SK-N-SH (cell line): ENCODE measurements around the gene UST. TPM values are rescaled to one million over a fixed set of nuclear protein-coding genes. Genes with fewer than 3 reads are reported as not detected.
A peak's percentile ranks its signal among the peaks of the same experiment; 100 is the strongest.

Experiments
- CTCF ChIA-PET: fragments of 300-600, 350-600 bp; formaldehyde crosslinking; extraction: SDS; loops from one replicate; lab custom pipeline; 2021; lab: Yijun Ruan, JAX
- POLR2A ChIA-PET: fragments of 350-600 bp; sonication (Branson Sonifier 250); formaldehyde crosslinking; extraction: SDS; loops from one replicate; lab custom pipeline; 2020; ENCODE audit warnings: antibody characterized with exemption, inconsistent platforms; lab: Yijun Ruan, JAX
- DNase-seq: peaks from one replicate; pipeline ENCODE4 v3.0.0; 2012
- H2AFZ ChIP-seq: fragments of 200-600 bp; sonication (generic); 2 replicates; pipeline ENCODE4 v1.8.1; 2016; ENCODE audit warnings: antibody characterized with exemption, mild to moderate bottlenecking, low read depth
- H3F3A ChIP-seq: fragments of 200-600 bp; sonication (generic); replicated peaks from 2 replicates; pipeline ENCODE3; 2016; ENCODE audit warnings: antibody characterized with exemption, mild to moderate bottlenecking; ENCODE audit not compliant: insufficient read depth
- H3K27ac ChIP-seq, 2 experiments: fragments of 200-500 bp in 1 of 2; fragments of 200-600 bp in 1 of 2; sonication (Bioruptor generic) in 1 of 2; sonication (generic), shearing (Covaris generic) in 1 of 2; 2 replicates each; pipeline versions ENCODE4 v1.5.1 to v1.6.1; 2014 to 2016; ENCODE audit warnings: low read depth in 2 of 2, inconsistent platforms in 1 of 2, low read length in 1 of 2, mild to moderate bottlenecking in 1 of 2, mixed read lengths in 1 of 2
- H3K27me3 ChIP-seq: fragments of 200-600 bp; sonication (generic), shearing (Covaris generic); 2 replicates; pipeline ENCODE4 v1.6.1; 2016; ENCODE audit warnings: mixed run types; ENCODE audit not compliant: insufficient read depth
- H3K36me3 ChIP-seq, 2 experiments: fragments of 200-500 bp in 1 of 2; fragments of 200-600 bp in 1 of 2; sonication (Bioruptor generic) in 1 of 2; sonication (generic) in 1 of 2; replicated peaks in 1 of 2; 2 replicates each; pipeline versions ENCODE3 to v1.5.1; 2014 to 2016; ENCODE audit warnings: low read length in 1 of 2, mild to moderate bottlenecking in 1 of 2; ENCODE audit not compliant: insufficient read depth in 2 of 2, control insufficient read depth in 1 of 2
- H3K4me1 ChIP-seq, 2 experiments: fragments of 200-500 bp in 1 of 2; fragments of 200-600 bp in 1 of 2; sonication (Bioruptor generic) in 1 of 2; sonication (generic), shearing (Covaris generic) in 1 of 2; 2 replicates each; pipeline versions ENCODE4 v1.5.1 to v1.6.1; 2014 to 2016; ENCODE audit warnings: low read depth in 1 of 2, low read length in 1 of 2, mixed run types in 1 of 2; ENCODE audit not compliant: insufficient read depth in 2 of 2, control insufficient read depth in 1 of 2
- H3K4me2 ChIP-seq: fragments of 200-600 bp; sonication (generic), shearing (Covaris generic); 2 replicates; pipeline ENCODE4 v1.6.1; 2017; ENCODE audit warnings: mixed run types
- H3K4me3 ChIP-seq, 2 experiments: fragments of 200-500 bp in 1 of 2; fragments of 200-600 bp in 1 of 2; sonication (Bioruptor generic) in 1 of 2; sonication (generic), shearing (Covaris generic) in 1 of 2; 2 replicates each; pipeline versions ENCODE4 v1.5.1 to v1.8.1; 2014 to 2016; ENCODE audit warnings: low read depth in 2 of 2, inconsistent platforms in 1 of 2, low read length in 1 of 2, mild to moderate bottlenecking in 1 of 2, mixed read lengths in 1 of 2, moderate library complexity in 1 of 2
- H3K79me2 ChIP-seq: fragments of 200-600 bp; sonication (generic); 2 replicates; pipeline ENCODE4 v1.8.1; 2017; ENCODE audit warnings: mild to moderate bottlenecking; ENCODE audit not compliant: insufficient read depth
- H3K9ac ChIP-seq: fragments of 200-600 bp; sonication (generic); 2 replicates; pipeline ENCODE4 v1.6.1; 2017; ENCODE audit warnings: mixed run types
- H3K9me2 ChIP-seq: fragments of 200-600 bp; sonication (generic); 2 replicates; pipeline ENCODE4 v1.6.1; 2017; ENCODE audit warnings: mixed run types
- H3K9me3 ChIP-seq: fragments of 200-600 bp; sonication (generic); 2 replicates; pipeline ENCODE4 v1.6.1; 2017; ENCODE audit warnings: mixed run types, mild to moderate bottlenecking, moderate library complexity
- H4K20me1 ChIP-seq: fragments of 200-600 bp; sonication (generic); 2 replicates; pipeline ENCODE4 v1.6.1; 2017; ENCODE audit warnings: mild to moderate bottlenecking, mixed run types; ENCODE audit not compliant: insufficient read depth
- CTCF ChIP-seq: fragments of 200-600 bp; sonication (generic); IDR thresholded peaks from 2 replicates; pipeline ENCODE4 v1.6.1; 2017; ENCODE audit warnings: antibody characterized with exemption, mild to moderate bottlenecking, moderate library complexity
- EZH2phosphoT487 ChIP-seq: fragments of 200-600 bp; sonication (generic); IDR thresholded peaks from 2 replicates; pipeline ENCODE4 v1.6.1; 2017; ENCODE audit warnings: low read depth, mixed run types, mild to moderate bottlenecking, antibody characterized with exemption, moderate library complexity, borderline replicate concordance
- FOXJ3 ChIP-seq: sonication (generic); formaldehyde crosslinking; IDR thresholded peaks from 2 replicates; pipeline ENCODE4 v1.5.1; 2020; ENCODE audit warnings: mild to moderate bottlenecking, missing genetic modification reagents
- FOXM1 ChIP-seq: IDR thresholded peaks from 2 replicates; pipeline ENCODE4 v1.4.0; 2012; ENCODE audit warnings: low read depth, mild to moderate bottlenecking
- GATA2 ChIP-seq: sonication (generic); formaldehyde crosslinking; IDR thresholded peaks from 2 replicates; pipeline ENCODE4 v1.5.0; 2020; ENCODE audit warnings: mild to moderate bottlenecking, missing genetic modification reagents
- JUND ChIP-seq: IDR thresholded peaks from 2 replicates; pipeline ENCODE4 v1.4.0; 2012
- MAX ChIP-seq: IDR thresholded peaks from 2 replicates; pipeline ENCODE4 v1.4.0; 2012; ENCODE audit warnings: low read depth
- MEF2A ChIP-seq: IDR thresholded peaks from 2 replicates; pipeline ENCODE4 v1.4.0; 2012; ENCODE audit warnings: low read depth, borderline replicate concordance
- MXI1 ChIP-seq: IDR thresholded peaks from 2 replicates; pipeline ENCODE4 v1.6.1; 2012; ENCODE audit warnings: mild to moderate bottlenecking, low read depth, low read length, improper control_type of control experiment
- NFIC ChIP-seq: IDR thresholded peaks from 2 replicates; pipeline ENCODE4 v1.4.0; 2012; ENCODE audit warnings: borderline replicate concordance
- NRF1 ChIP-seq: IDR thresholded peaks from 2 replicates; pipeline ENCODE4 v1.6.1; 2012; ENCODE audit warnings: low read depth, mild to moderate bottlenecking, low read length
- PBX3 ChIP-seq: IDR thresholded peaks from 2 replicates; pipeline ENCODE4; 2012
- RCOR1 ChIP-seq: fragments of 150-350 bp; IDR thresholded peaks from 2 replicates; pipeline ENCODE4 v1.6.1; 2017; ENCODE audit warnings: antibody characterized with exemption, low read length
- RFX5 ChIP-seq: IDR thresholded peaks from 2 replicates; pipeline ENCODE4 v1.6.1; 2012; ENCODE audit warnings: mild to moderate bottlenecking, improper control_type of control experiment, low read length
- RXRA ChIP-seq: IDR thresholded peaks from 2 replicates; pipeline ENCODE4 v1.4.0; 2012; ENCODE audit warnings: low read depth, mild to moderate bottlenecking, borderline replicate concordance
- SIN3A ChIP-seq: IDR thresholded peaks from 2 replicates; pipeline ENCODE4 v1.6.1; 2012; ENCODE audit warnings: low read depth, mild to moderate bottlenecking, low read length, moderate library complexity, borderline replicate concordance
- SMC3 ChIP-seq: IDR thresholded peaks from 2 replicates; pipeline ENCODE4 v1.6.1; 2012; ENCODE audit warnings: low read depth, low read length, improper control_type of control experiment
- TCF12 ChIP-seq: IDR thresholded peaks from 2 replicates; pipeline ENCODE4 v1.4.0; 2012
- YY1 ChIP-seq: IDR thresholded peaks from 2 replicates; pipeline ENCODE4 v1.4.0; 2012; ENCODE audit warnings: low read depth, mild to moderate bottlenecking
- ZBTB33 ChIP-seq: IDR thresholded peaks from 2 replicates; pipeline ENCODE4 v1.4.0; 2012; ENCODE audit warnings: low read depth, borderline replicate concordance
- WGBS: methylation state at CpG from one replicate; pipeline ENCODE4 v1.1.6; 2017; ENCODE audit warnings: low lambda C conversion rate; 5-methylcytosine and 5-hydroxymethylcytosine counted together
- polyA plus RNA-seq, 3 experiments: library from polyadenylated mRNA; depleted of rRNA; stranded (reverse); fragments of >200 nt; gene quantifications; 2 replicates each; pipeline ENCODE4 v1.2.3, GENCODE V29; 2012

UST gene
- polyA plus RNA-seq, 1 of the 3 experiments (the other 2 are of a cell fraction): 1.7 TPM

- DNase-seq: no peak
- TF ChIP-seq FOXJ3: no peak
- 0 out of 2 replicates have a peak, but pooled peaks have one; percentile 33 for TF ChIP-seq GATA2 (CRISPR knock-in tag)
- TF ChIP-seq RFX5: no peak
- no peak for TF ChIP-seq MAX
- no peak for TF ChIP-seq RCOR1
- TF ChIP-seq FOXM1: no peak
- no peak for TF ChIP-seq PBX3
- no peak for TF ChIP-seq TCF12
- TF ChIP-seq, all 33 proteins: peak for 1
- CTCF ChIA-PET: interaction anchor here (1.2 to 2.5 kb wide), 4 partner anchors 8 to 341 kb away, joined by 3 to 16 read pairs (median 4); no protein-coding TSS in a partner anchor
These were observed 344.1 kb downstream of the UST start for GRCh38 chr6:149090937-149091336.

GRCh38 chr6:149093643-149094042 is 346.8 kb downstream of the UST start:
- Histone ChIP-seq H3K79me2 (no peaks in the 10 kb centered on the region), H3F3A (peaks cover 3% of the 10 kb centered on the region), H3K9me2 (no peaks in the 10 kb centered on the region), H3K9ac (no peak overlapping the region), H2AFZ (peak overlapping the region; percentile 76; the same call in 1 of the 2 replicates), H3K4me3 (no peak overlapping the region), H3K27me3 (no peaks in the 10 kb centered on the region), H3K27ac (peak overlapping the region; percentile 32 to 75; a peak in 2 of 4 replicates), H3K4me2 (peak overlapping the region; percentile 67), H3K36me3 (no peaks in the 10 kb centered on the region), H3K4me1 (peaks cover 8 to 13% of the 10 kb centered on the region in 2 experiments; a peak in 3 of 4 replicates), H4K20me1 (no peaks in the 10 kb centered on the region), H3K9me3 (peaks cover 6% of the 10 kb centered on the region)
- no peak for TF ChIP-seq EZH2phosphoT487
- TF ChIP-seq MXI1: no peak
- TF ChIP-seq NRF1: no peak
- peak; percentile 31; the same call in 1 of the 2 replicates for TF ChIP-seq PBX3
- TF ChIP-seq NFIC: peak; percentile 63
- no peak for TF ChIP-seq CTCF
- TF ChIP-seq FOXM1: no peak
- no peak for TF ChIP-seq SMC3
- TF ChIP-seq TCF12: peak; percentile 23; the same call in 1 of the 2 replicates
- TF ChIP-seq RXRA: no peak
- TF ChIP-seq YY1: no peak
- no peak for TF ChIP-seq FOXJ3
- no peak for TF ChIP-seq MAX
- TF ChIP-seq ZBTB33: no peak
- TF ChIP-seq SIN3A: no peak
- no peak for TF ChIP-seq MEF2A
- TF ChIP-seq JUND: no peak
- WGBS: 34% methylated on average over 2 of the region's 3 CpGs
- ChIA-PET CTCF (interaction anchor here (1.4 kb wide), 1 partner anchor 338 kb away, joined by 5 read pairs; no protein-coding TSS in a partner anchor), POLR2A (no interaction called here)
- no peak for DNase-seq

More at GRCh38 chr6:149090937-149091336, 344.1 kb downstream of the UST start:
- no peaks in the 10 kb centered on the region for H3K9me2 ChIP-seq
- H3K9ac ChIP-seq: no peak overlapping the region
- no peaks in the 10 kb centered on the region for H3K36me3 ChIP-seq
- no peaks in the 10 kb centered on the region for H3K27me3 ChIP-seq
- no peaks in the 10 kb centered on the region for H4K20me1 ChIP-seq
- WGBS: 80% methylated on average over 4 of the region's 4 CpGs
- no peak overlapping the region for H2AFZ ChIP-seq
- no peaks in the 10 kb centered on the region for H3K79me2 ChIP-seq
- H3K9me3 ChIP-seq: no peaks in the 10 kb centered on the region
- POLR2A ChIA-PET: no interaction called here
- H3K27ac ChIP-seq: no peak overlapping the region
- no peak overlapping the region for H3K4me3 ChIP-seq
- peaks cover 8 to 13% of the 10 kb centered on the region in 2 experiments; a peak in 3 of 4 replicates for H3K4me1 ChIP-seq
- H3F3A ChIP-seq: peaks cover 3% of the 10 kb centered on the region
- H3K4me2 ChIP-seq: no peak overlapping the region
